GM23338 (cell line): ENCODE data around the gene NOS2. TPM values are rescaled to one million over a fixed set of nuclear protein-coding genes. Genes with fewer than 3 reads are reported as not detected.

ENCODE experiments used
- ATAC-seq: fragments of 200-7000 bp; cut with Tn5 transposase; 3 replicates; pipeline ENCODE4 v1.9.1; 2020
- DNase-seq: peaks from one replicate; pipeline ENCODE4 v3.0.0-alpha.2; 2015; ENCODE audit warnings: low spot score
- H2AFZ ChIP-seq: fragments of 200-600 bp; sonication (generic); 2 replicates; pipeline ENCODE4 v1.8.0; 2016; ENCODE audit warnings: antibody characterized with exemption, mild to moderate bottlenecking, moderate library complexity
- H3F3A ChIP-seq: fragments of 200-600 bp; sonication (generic); replicated peaks from 2 replicates; pipeline ENCODE4 v1.8.0; 2017; ENCODE audit warnings: antibody characterized with exemption, mixed run types, low read depth
- H3K27ac ChIP-seq: fragments of 200-600 bp; sonication (generic); 2 replicates; pipeline ENCODE4 v1.6.1; 2016; ENCODE audit warnings: low read depth
- H3K27me3 ChIP-seq: fragments of 200-600 bp; sonication (generic); 2 replicates; pipeline ENCODE4 v1.8.0; 2016; ENCODE audit warnings: mild to moderate bottlenecking, mixed run types, moderate library complexity; ENCODE audit not compliant: insufficient read depth
- H3K36me3 ChIP-seq: fragments of 200-600 bp; sonication (generic); 2 replicates; pipeline ENCODE4 v1.8.0; 2016; ENCODE audit warnings: mild to moderate bottlenecking; ENCODE audit not compliant: insufficient read depth
- H3K4me1 ChIP-seq: fragments of 200-600 bp; sonication (generic); 2 replicates; pipeline ENCODE4 v1.8.0; 2016; ENCODE audit warnings: mild to moderate bottlenecking, moderate library complexity; ENCODE audit not compliant: insufficient read depth
- H3K4me2 ChIP-seq: fragments of 200-600 bp; sonication (generic); 2 replicates; pipeline ENCODE4 v1.7.1; 2017; ENCODE audit warnings: mixed run types
- H3K4me3 ChIP-seq: fragments of 200-600 bp; sonication (generic); 2 replicates; pipeline ENCODE4 v1.6.1; 2016; ENCODE audit warnings: mixed run types
- H3K79me2 ChIP-seq: fragments of 200-600 bp; sonication (generic); replicated peaks from 2 replicates; pipeline ENCODE4 v1.8.0; 2017; ENCODE audit warnings: mild to moderate bottlenecking; ENCODE audit not compliant: insufficient read depth
- H3K9me2 ChIP-seq: fragments of 200-600 bp; sonication (generic); 2 replicates; pipeline ENCODE4 v1.8.0; 2017; ENCODE audit not compliant: insufficient read depth
- H4K20me1 ChIP-seq: fragments of 200-600 bp; sonication (generic); replicated peaks from 2 replicates; pipeline ENCODE4 v1.8.0; 2017; ENCODE audit warnings: mild to moderate bottlenecking; ENCODE audit not compliant: insufficient read depth
- H3K27ac Mint-ChIP-seq: 2 replicates; pipeline ENCODE4 v1.8.0; 2020; ENCODE audit warnings: inconsistent platforms, mild to moderate bottlenecking, moderate library complexity, mixed read lengths
- H3K27me3 Mint-ChIP-seq: 3 replicates; pipeline ENCODE4 v1.8.0; 2022; ENCODE audit warnings: low read depth, mild to moderate bottlenecking, moderate library complexity, mixed read lengths, inconsistent platforms; ENCODE audit not compliant: insufficient read depth, poor library complexity
- H3K36me3 Mint-ChIP-seq: 3 replicates; pipeline ENCODE4 v1.8.0; 2021; ENCODE audit warnings: low read depth, mild to moderate bottlenecking, inconsistent platforms, moderate library complexity, mixed read lengths
- H3K4me1 Mint-ChIP-seq: 3 replicates; pipeline ENCODE4 v1.8.0; 2020; ENCODE audit warnings: mild to moderate bottlenecking, inconsistent platforms, mixed read lengths
- H3K4me3 Mint-ChIP-seq: 3 replicates; pipeline ENCODE4 v1.8.0; 2021; ENCODE audit warnings: moderate library complexity, mild to moderate bottlenecking, inconsistent platforms, mixed read lengths
- H3K9me3 Mint-ChIP-seq: 3 replicates; pipeline ENCODE4 v1.8.0; 2020; ENCODE audit warnings: moderate library complexity, mild to moderate bottlenecking, inconsistent platforms, mixed read lengths
- ETS1 ChIP-seq: IDR thresholded peaks from 2 replicates; pipeline ENCODE4 v1.6.1; 2016; ENCODE audit warnings: antibody characterized with exemption
- EZH2 ChIP-seq: fragments of 200-600 bp; sonication (generic); IDR thresholded peaks from one replicate; pipeline ENCODE4 v1.8.0; 2017; ENCODE audit warnings: antibody characterized with exemption, mild to moderate bottlenecking, low read depth; ENCODE audit not compliant: unreplicated experiment
- JUNB ChIP-seq: IDR thresholded peaks from one replicate; pipeline ENCODE4 v1.6.1; 2016; ENCODE audit warnings: antibody characterized with exemption; ENCODE audit not compliant: unreplicated experiment
- NANOG ChIP-seq: IDR thresholded peaks from 2 replicates; pipeline ENCODE4 v1.6.1; 2016; ENCODE audit warnings: antibody characterized with exemption, borderline replicate concordance
- ZNF114 ChIP-seq: fragments of 250-450 bp; sonication (Bioruptor Pico); IDR thresholded peaks from 2 replicates; pipeline ENCODE4 v1.5.0; 2020; ENCODE audit warnings: mild to moderate bottlenecking, moderate library complexity
- ZNF331 ChIP-seq: fragments of 250-450 bp; sonication (Bioruptor Pico); IDR thresholded peaks from 2 replicates; pipeline ENCODE4 v1.5.0; 2020; ENCODE audit warnings: low read depth, mild to moderate bottlenecking, moderate library complexity
- ZNF462 ChIP-seq: fragments of 250-450 bp; sonication (Bioruptor Pico); IDR thresholded peaks from 2 replicates; pipeline ENCODE4 v1.5.0; 2020; ENCODE audit warnings: mild to moderate bottlenecking, moderate library complexity
- polyA plus RNA-seq: library from polyadenylated mRNA; unstranded; fragments of >200 nt; fragmentation: Nextera tagmentation; extraction: Ambion mirVana; gene quantifications from 2 replicates; pipeline ENCODE4 v1.2.1, GENCODE V29; 2016
- total RNA-seq: library from RNA; depleted of rRNA; stranded (reverse); fragments of >200 nt; shearing (Covaris generic); gene quantifications from 2 replicates; pipeline ENCODE4 v1.2.3, GENCODE V29; 2014
- TF ChIP-seq, protein P1 (sequence below): IDR thresholded peaks from one replicate; pipeline ENCODE4 v1.6.1; 2018; ENCODE audit warnings: antibody characterized with exemption; ENCODE audit not compliant: unreplicated experiment

NOS2 gene
- total and polyA plus RNA-seq, 2 experiments from 2014 or later = 0.44 to 2.7 TPM

DNA sequence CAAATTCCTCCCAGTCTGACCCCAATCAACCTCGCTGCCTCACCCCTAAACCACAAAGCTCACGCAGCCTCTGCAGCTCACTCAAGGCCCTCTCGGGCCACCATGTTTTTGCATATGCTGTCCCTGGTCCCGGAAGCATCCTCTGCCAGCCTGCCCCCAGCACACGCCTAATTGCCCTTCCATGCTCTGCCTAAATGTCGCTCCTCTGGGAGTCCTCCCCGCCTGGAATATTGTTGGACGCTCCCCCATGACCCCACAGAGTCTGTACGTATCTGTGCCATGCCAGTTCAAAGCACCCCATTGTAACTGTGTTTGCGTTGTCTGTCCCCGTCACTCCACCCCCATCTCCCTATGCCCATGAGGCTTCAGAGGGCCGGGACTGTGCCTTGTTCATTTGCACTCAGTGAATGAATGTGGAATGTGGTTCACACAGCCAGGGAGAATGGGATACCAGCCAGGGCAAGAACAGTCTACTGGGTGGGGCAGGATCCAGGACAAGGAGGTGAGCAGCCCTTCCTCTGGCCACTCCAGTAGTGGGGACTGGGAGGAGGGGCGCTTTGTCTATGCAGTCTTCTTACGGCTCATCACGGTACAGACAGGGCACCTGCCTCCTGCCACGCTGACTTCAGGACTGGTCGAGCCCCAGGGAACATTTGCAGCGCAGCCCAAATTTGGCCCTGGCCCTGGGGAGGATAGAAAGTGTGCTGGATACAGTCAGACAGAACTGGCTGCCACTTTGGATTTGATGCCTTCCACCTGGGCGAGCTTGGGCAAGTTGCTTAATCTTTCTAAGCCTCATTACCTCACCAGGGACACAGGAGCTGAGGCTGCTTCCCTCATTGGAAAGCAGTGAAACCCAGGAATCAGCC lies 48.5 kb downstream of the NOS2 start (continued):
- no peak for TF ChIP-seq ZNF462
- no peak for TF ChIP-seq EZH2
- TF ChIP-seq ZNF331 = no peak
- TF ChIP-seq JUNB = no peak
- TF ChIP-seq ETS1 = no peak
- TF ChIP-seq ZNF114 (CRISPR knock-in tag) = no peak
- no peak for TF ChIP-seq NANOG

GRCh38 chr17:27751166-27751565 lies 49.2 kb downstream of the NOS2 start:
- Histone ChIP-seq H3K4me2 (no peak overlapping the region), H3K36me3 (no peaks in the 10 kb centered on the region), H3K27me3 (no peaks in the 10 kb centered on the region), H3K79me2 (no peaks in the 10 kb centered on the region), H2AFZ (no peak overlapping the region), H4K20me1 (no peaks in the 10 kb centered on the region), H3K4me3 (no peak overlapping the region), H3K9me2 (no peaks in the 10 kb centered on the region), H3F3A (no peaks in the 10 kb centered on the region), H3K4me1 (no peaks in the 10 kb centered on the region), H3K27ac (no peak overlapping the region)
- DNase-seq (no peak), ATAC-seq (no peak)
- Mint-ChIP-seq H3K36me3 (no peaks in the 10 kb centered on the region), H3K9me3 (peaks cover 3% of the 10 kb centered on the region; the same call in 2 of the 3 replicates), H3K4me3 (no peak overlapping the region), H3K4me1 (peaks cover 11% of the 10 kb centered on the region), H3K27me3 (peaks cover 15% of the 10 kb centered on the region), H3K27ac (no peak overlapping the region)
- TF ChIP-seq, protein P1, sequence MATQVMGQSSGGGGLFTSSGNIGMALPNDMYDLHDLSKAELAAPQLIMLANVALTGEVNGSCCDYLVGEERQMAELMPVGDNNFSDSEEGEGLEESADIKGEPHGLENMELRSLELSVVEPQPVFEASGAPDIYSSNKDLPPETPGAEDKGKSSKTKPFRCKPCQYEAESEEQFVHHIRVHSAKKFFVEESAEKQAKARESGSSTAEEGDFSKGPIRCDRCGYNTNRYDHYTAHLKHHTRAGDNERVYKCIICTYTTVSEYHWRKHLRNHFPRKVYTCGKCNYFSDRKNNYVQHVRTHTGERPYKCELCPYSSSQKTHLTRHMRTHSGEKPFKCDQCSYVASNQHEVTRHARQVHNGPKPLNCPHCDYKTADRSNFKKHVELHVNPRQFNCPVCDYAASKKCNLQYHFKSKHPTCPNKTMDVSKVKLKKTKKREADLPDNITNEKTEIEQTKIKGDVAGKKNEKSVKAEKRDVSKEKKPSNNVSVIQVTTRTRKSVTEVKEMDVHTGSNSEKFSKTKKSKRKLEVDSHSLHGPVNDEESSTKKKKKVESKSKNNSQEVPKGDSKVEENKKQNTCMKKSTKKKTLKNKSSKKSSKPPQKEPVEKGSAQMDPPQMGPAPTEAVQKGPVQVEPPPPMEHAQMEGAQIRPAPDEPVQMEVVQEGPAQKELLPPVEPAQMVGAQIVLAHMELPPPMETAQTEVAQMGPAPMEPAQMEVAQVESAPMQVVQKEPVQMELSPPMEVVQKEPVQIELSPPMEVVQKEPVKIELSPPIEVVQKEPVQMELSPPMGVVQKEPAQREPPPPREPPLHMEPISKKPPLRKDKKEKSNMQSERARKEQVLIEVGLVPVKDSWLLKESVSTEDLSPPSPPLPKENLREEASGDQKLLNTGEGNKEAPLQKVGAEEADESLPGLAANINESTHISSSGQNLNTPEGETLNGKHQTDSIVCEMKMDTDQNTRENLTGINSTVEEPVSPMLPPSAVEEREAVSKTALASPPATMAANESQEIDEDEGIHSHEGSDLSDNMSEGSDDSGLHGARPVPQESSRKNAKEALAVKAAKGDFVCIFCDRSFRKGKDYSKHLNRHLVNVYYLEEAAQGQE = no peak
- no peak for TF ChIP-seq ZNF331
- TF ChIP-seq ETS1 = no peak
